RPMI8226 (cell line): ENCODE measurements around the gene VIL1.
A peak's percentile ranks its signal among the peaks of the same experiment; 100 is the strongest.

Experiments used
- DNase-seq: peaks from one replicate; pipeline ENCODE4 v3.0.0-alpha.2; 2015

Gene VIL1

DNA sequence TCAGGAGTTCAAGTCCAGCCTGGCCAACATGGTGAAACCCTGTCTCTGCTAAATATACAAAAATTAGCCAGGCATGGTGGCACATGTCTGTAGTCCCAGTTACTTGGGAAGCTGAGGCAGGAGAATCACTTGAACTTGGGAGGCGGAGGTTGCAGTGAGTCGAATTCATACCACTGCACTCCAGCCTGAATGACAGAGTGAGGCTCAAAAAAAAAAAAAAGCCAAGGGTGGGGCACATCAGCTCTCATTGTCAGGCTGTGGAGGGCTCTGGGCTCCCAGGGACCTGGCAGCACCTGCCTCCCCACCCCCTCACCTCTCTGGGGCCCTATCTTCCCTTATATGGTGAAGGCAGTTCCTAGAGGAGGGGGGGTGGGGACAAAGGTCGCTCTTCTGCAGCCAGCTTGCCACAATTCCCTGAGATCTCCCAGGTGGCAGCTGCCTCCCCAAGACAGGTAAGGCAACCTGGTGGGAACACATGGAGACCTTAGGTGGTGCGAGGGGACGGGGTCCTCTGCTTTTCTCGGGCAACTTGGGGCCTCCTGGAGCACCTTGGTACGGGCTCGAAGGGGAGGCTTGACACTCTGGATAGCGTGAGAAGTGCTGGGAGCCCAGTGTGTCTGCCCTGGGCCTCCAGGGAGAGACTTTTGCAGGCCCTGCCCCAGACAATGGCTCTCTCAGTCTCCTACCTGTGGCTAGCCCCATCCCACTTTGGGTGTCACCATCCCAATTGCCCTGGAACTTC is at the start of gene VIL1:
Gene VIL1, plus strand, starts transcription at position 407 of the 742 bp plus-strand sequence. CDS start 4,656 bp downstream, outside the sequence.
- no peak for DNase-seq

- no peak for DNase-seq
Measured at GRCh38 chr2:218369330-218369729, 49.6 kb upstream of the VIL1 start.

GRCh38 chr2:218370410-218371063 is 48.4 kb upstream of the VIL1 start:
- peak; percentile 33 for DNase-seq

- no peak for DNase-seq
Measured at GRCh38 chr2:218371983-218372350, 47.0 kb upstream of the VIL1 start.

DNA sequence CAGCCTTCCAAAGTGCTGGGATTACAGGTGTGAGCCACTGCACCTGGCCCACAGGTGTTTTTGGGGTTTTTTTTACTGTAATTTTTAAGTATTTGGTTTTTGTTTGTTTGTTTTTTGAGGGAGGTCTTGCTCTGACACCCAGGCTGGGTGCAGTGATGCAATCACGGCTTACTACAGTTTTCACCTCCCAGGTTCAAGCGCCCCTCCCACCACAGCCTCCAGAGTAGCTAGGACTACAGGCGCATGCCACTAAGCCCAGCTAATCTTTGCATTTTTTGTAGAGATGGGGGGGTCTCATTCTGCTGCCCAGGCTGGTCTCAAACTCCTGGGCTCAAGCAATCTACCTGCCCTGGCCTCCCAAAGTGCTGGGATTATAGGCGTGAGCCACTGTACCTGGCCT is 44.1 kb upstream of the VIL1 start:
- DNase-seq: no peak

- DNase-seq: no peak
Measured at GRCh38 chr2:218375212-218375611, 43.7 kb upstream of the VIL1 start.

GRCh38 chr2:218378053-218378452 is 40.9 kb upstream of the VIL1 start:
- no peak for DNase-seq

- DNase-seq: no peak
Measured at GRCh38 chr2:218381916-218382366, 37.0 kb upstream of the VIL1 start, which contains the start of gene SLC11A1. Gene SLC11A1 (plus strand): TSS chr2:218382273. CDS start chr2:218382369, 96 bp downstream.

GRCh38 chr2:218382785-218383184 is 36.1 kb upstream of the VIL1 start:
- no peak for DNase-seq

GRCh38 chr2:218383892-218384519 is 34.9 kb upstream of the VIL1 start:
- no peak for DNase-seq

- no peak for DNase-seq
Measured at GRCh38 chr2:218384975-218385374, 33.9 kb upstream of the VIL1 start.

- DNase-seq: no peak
Measured at GRCh38 chr2:218386505-218387368, 32.2 kb upstream of the VIL1 start.

GRCh38 chr2:218387369-218388194 is 31.3 kb upstream of the VIL1 start:
- peak; percentile 74 for DNase-seq

- no peak for DNase-seq
Measured at GRCh38 chr2:218389333-218390150, 29.4 kb upstream of the VIL1 start.

DNA sequence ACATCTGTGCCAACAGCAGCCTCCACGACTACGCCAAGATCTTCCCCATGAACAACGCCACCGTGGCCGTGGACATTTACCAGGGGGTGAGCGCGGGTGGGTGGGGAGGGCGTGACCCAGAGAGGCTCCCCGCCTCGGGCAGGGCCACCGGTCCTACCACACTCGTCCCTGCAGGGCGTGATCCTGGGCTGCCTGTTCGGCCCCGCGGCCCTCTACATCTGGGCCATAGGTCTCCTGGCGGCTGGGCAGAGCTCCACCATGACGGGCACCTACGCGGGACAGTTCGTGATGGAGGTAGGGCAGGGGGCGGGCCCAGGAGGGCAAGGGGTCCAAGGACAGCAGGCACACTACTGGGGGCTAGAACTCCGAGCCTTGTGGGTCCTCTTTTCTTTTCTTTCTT is 27.7 kb upstream of the VIL1 start:
- DNase-seq: no peak

- no peak for DNase-seq
Measured at GRCh38 chr2:218392459-218392858, 26.5 kb upstream of the VIL1 start.

DNA sequence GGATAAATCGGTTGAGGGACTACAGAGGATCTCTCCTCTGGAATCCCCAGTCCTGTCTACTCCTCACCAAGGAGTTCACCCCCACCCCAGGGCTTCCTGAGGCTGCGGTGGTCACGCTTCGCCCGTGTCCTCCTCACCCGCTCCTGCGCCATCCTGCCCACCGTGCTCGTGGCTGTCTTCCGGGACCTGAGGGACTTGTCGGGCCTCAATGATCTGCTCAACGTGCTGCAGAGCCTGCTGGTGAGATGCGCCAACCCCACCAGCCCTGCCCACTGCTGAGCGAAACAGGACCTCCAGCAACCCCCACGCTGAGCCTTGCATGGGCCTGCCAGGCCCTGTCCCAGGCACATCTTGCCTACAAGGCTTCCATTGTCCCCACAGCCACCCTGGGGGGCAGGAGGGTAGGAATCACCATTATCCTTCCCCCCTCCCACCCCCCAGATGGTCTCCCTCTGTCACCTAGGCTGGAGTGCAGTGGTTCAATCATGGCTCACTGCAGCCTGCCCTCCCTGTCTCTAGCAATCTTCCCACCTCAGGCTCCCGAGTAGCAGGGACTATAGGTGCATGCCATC is 25.9 kb upstream of the VIL1 start:
- no peak for DNase-seq

DNA sequence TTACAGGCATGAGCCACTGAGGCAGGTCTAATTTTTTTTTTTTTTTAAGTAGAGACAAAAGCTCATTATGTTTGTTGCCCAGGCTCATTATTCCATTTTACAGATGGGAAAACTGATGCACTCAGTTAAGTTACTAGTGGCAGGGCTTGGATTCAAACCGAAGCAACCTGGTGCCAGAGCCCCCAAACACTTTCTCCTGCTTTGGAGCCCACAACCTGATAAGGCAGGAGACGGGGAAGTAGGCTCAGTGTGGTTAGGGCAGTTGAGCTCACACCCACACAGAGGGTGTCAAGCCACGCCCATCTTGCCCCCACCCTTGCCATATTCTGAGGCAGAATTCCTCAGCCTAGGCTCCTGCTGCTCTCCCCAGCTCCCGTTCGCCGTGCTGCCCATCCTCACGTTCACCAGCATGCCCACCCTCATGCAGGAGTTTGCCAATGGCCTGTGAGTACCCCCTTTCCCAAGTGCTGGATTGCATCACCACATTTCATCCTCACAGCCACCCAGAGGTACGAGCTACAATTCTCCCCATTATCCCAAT is 25.1 kb upstream of the VIL1 start:
- DNase-seq: no peak

- DNase-seq: no peak
Measured at GRCh38 chr2:218394298-218395089, 24.4 kb upstream of the VIL1 start.

DNA sequence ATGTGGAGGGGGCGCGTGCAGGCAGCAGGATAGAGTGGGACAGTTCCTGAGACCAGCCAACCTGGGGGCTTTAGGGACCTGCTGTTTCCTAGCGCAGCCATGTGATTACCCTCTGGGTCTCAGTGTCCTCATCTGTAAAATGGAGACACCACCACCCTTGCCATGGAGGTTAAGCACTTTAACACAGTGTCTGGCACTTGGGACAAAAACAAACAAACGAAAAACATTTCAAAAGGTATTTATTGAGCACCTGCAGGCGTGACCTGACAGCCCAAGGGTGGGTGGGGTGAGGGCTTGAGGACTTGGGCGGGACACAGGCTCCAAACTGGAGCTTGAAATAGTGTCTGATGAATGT is 23.9 kb upstream of the VIL1 start:
- DNase-seq: no peak
